HUES64 (cell line): Measurements from ENCODE around the gene CLEC19A.

Experiments
- H3K27ac ChIP-seq: 2 replicates; pipeline ENCODE4 v1.7.0; 2013; ENCODE audit warnings: low read depth, low read length, inconsistent platforms
- H3K27me3 ChIP-seq: 2 replicates; pipeline ENCODE4 v1.6.1; 2013; ENCODE audit warnings: mild to moderate bottlenecking, low read length; ENCODE audit not compliant: insufficient read depth
- H3K36me3 ChIP-seq: 2 replicates; pipeline ENCODE4 v1.6.1; 2013; ENCODE audit warnings: mild to moderate bottlenecking, low read length; ENCODE audit not compliant: insufficient read depth
- H3K4me1 ChIP-seq: 2 replicates; pipeline ENCODE4 v1.6.1; 2013; ENCODE audit warnings: mild to moderate bottlenecking, low read length, moderate library complexity; ENCODE audit not compliant: insufficient read depth
- H3K4me3 ChIP-seq: 2 replicates; pipeline ENCODE4 v1.5.1; 2013; ENCODE audit warnings: mild to moderate bottlenecking, low read length, moderate library complexity
- H3K9ac ChIP-seq: 2 replicates; pipeline ENCODE4 v1.6.1; 2013; ENCODE audit warnings: mild to moderate bottlenecking, low read depth, low read length
- H3K9me3 ChIP-seq: 2 replicates; pipeline ENCODE4 v1.6.1; 2013; ENCODE audit warnings: low read depth, low read length; ENCODE audit not compliant: insufficient read depth
- WGBS: fragments of 150-250, 120-280 bp; methylation state at CpG from one replicate; pipeline ENCODE4 v1.1.7; 2013; ENCODE audit warnings: missing lambda C conversion rate; 5-methylcytosine and 5-hydroxymethylcytosine counted together

The CLEC19A gene

GRCh38 chr16:19356024-19356952, 70.8 kb downstream of the CLEC19A start:
- Histone ChIP-seq H3K27me3 (no peaks in the 10 kb centered on the region), H3K9me3 (no peaks in the 10 kb centered on the region), H3K4me1 (no peaks in the 10 kb centered on the region), H3K4me3 (no peak overlapping the region), H3K27ac (no peak overlapping the region), H3K9ac (no peak overlapping the region), H3K36me3 (no peaks in the 10 kb centered on the region)
- WGBS, result 97% methylated on average over 4 of the region's 4 CpGs

GRCh38 chr16:19359556-19359955, 74.0 kb downstream of the CLEC19A start:
- Histone ChIP-seq H3K4me3 (no peak overlapping the region), H3K36me3 (no peaks in the 10 kb centered on the region), H3K9me3 (no peaks in the 10 kb centered on the region), H3K27me3 (no peaks in the 10 kb centered on the region), H3K4me1 (no peaks in the 10 kb centered on the region), H3K27ac (no peak overlapping the region), H3K9ac (no peak overlapping the region)
- 95% methylated on average over 2 of the region's 2 CpGs for WGBS
